T follicular helper cell (primary cell): ENCODE data around the gene LEMD3.
"Not testable (repeated sequence)": the region's sequence is repeated elsewhere in the genome, so short reads cannot be mapped to it uniquely, and the experiment has no call there.

ENCODE experiments used
- DNase-seq: peaks from one replicate; pipeline ENCODE4 v3.0.0-alpha.2; 2020; ENCODE audit warnings: low read depth

LEMD3 gene

GRCh38 chr12:65279369-65280112 is 110.2 kb downstream of the LEMD3 start:
- DNase-seq: no peak

- DNase-seq: no peak
Observed at GRCh38 chr12:65280306-65280705, 110.9 kb downstream of the LEMD3 start.

- no peak for DNase-seq
Observed at GRCh38 chr12:65282840-65283239, 113.5 kb downstream of the LEMD3 start.

GRCh38 chr12:65285532-65285931 is 116.1 kb downstream of the LEMD3 start:
- DNase-seq: not testable (repeated sequence)

- DNase-seq: no peak
Observed at GRCh38 chr12:65287426-65287825, 118.0 kb downstream of the LEMD3 start.

- no peak for DNase-seq
Observed at GRCh38 chr12:65292241-65292640, 122.9 kb downstream of the LEMD3 start.

- no peak for DNase-seq
Observed at GRCh38 chr12:65293735-65294134, 124.4 kb downstream of the LEMD3 start.

- no peak for DNase-seq
Observed at GRCh38 chr12:65294641-65295262, 125.4 kb downstream of the LEMD3 start.

GRCh38 chr12:65296508-65297265 is 127.3 kb downstream of the LEMD3 start:
- DNase-seq: no peak
